K562 (cell line): ENCODE results near the gene ARHGAP26.

ENCODE experiments used
- ATF7 ChIP-seq: fragments of 450-650 bp; IDR thresholded peaks from 2 replicates; pipeline ENCODE4 v1.7.1; 2014; ENCODE audit warnings: mild to moderate bottlenecking, moderate library complexity
- GATAD2A ChIP-seq: fragments of 450-650 bp; IDR thresholded peaks from 2 replicates; pipeline ENCODE4 v1.6.1; 2017
- MAFF ChIP-seq: IDR thresholded peaks from 2 replicates; pipeline ENCODE4 v1.6.1; 2012; ENCODE audit warnings: low read length, improper control_type of control experiment
- POU5F1 ChIP-seq: fragments of 150-350 bp; IDR thresholded peaks from 2 replicates; pipeline ENCODE4 v1.6.1; 2014; ENCODE audit warnings: borderline replicate concordance, low read length, low read depth, mild to moderate bottlenecking; ENCODE audit not compliant: partially characterized antibody
- RCOR1 ChIP-seq, 2 experiments: IDR thresholded peaks; 2 replicates each; pipeline ENCODE4 v1.6.1; 2012; ENCODE audit warnings: low read depth in 2 of 2, low read length in 2 of 2, borderline replicate concordance in 1 of 2, improper control_type of control experiment in 1 of 2
- TAF15 ChIP-seq: fragments of 200-400 bp; formaldehyde crosslinking; IDR thresholded peaks from 2 replicates; pipeline ENCODE4 v1.6.1; 2017; ENCODE audit warnings: mild to moderate bottlenecking, low read depth, low read length, moderate library complexity
- ZFP1 ChIP-seq: fragments of 450-650 bp; formaldehyde crosslinking; IDR thresholded peaks from 2 replicates; pipeline ENCODE4 v1.4.0; 2020; ENCODE audit warnings: mild to moderate bottlenecking, mixed read lengths
- ZNF146 ChIP-seq: IDR thresholded peaks from one replicate; pipeline ENCODE4 v1.6.1; 2018; ENCODE audit warnings: missing compliant biosample characterization; ENCODE audit not compliant: unreplicated experiment
- ZNF274 ChIP-seq: IDR thresholded peaks from 2 replicates; pipeline ENCODE4 v1.6.1; 2011; ENCODE audit warnings: low read depth, mild to moderate bottlenecking, low read length, moderate library complexity, borderline replicate concordance
- ZNF583 ChIP-seq: fragments of 250-450 bp; sonication (Bioruptor Pico); IDR thresholded peaks from 2 replicates; pipeline ENCODE4 v1.4.0; 2020
- TF ChIP-seq, protein P1 (sequence below), 3 experiments: IDR thresholded peaks in 2 of 3; conservative IDR thresholded peaks in 1 of 3; 2 replicates each; pipeline ENCODE4 v1.5.1; 2011 to 2012; ENCODE audit warnings: low read length in 3 of 3, mild to moderate bottlenecking in 3 of 3, control low read depth in 2 of 3, improper control_type of control experiment in 1 of 3, inconsistent platforms in 1 of 3, low read depth in 1 of 3, mixed read lengths in 1 of 3, moderate library complexity in 1 of 3; ENCODE audit not compliant: insufficient read depth in 2 of 3
- TF ChIP-seq, protein P2 (sequence below), 2 experiments: fragments of 450-650 bp in 1 of 2; sonication (generic) in 1 of 2; formaldehyde crosslinking in 1 of 2; IDR thresholded peaks; 2 replicates each; pipeline versions ENCODE4 v1.7.1 to v1.9.0; 2016 to 2022; ENCODE audit warnings: inconsistent platforms in 1 of 2, mild to moderate bottlenecking in 1 of 2, missing genetic modification reagents in 1 of 2
- TF ChIP-seq, protein P3 (sequence below): fragments of 250-450 bp; sonication (Bioruptor Pico); IDR thresholded peaks from 2 replicates; pipeline ENCODE4 v1.8.0; 2022; ENCODE audit warnings: moderate library complexity, mild to moderate bottlenecking, inconsistent platforms
- TF ChIP-seq, protein P4 (sequence below): sonication (generic); formaldehyde crosslinking; IDR thresholded peaks from 2 replicates; pipeline ENCODE4 v1.8.1; 2023; ENCODE audit warnings: mild to moderate bottlenecking, missing genetic modification reagents, moderate library complexity

DNA sequence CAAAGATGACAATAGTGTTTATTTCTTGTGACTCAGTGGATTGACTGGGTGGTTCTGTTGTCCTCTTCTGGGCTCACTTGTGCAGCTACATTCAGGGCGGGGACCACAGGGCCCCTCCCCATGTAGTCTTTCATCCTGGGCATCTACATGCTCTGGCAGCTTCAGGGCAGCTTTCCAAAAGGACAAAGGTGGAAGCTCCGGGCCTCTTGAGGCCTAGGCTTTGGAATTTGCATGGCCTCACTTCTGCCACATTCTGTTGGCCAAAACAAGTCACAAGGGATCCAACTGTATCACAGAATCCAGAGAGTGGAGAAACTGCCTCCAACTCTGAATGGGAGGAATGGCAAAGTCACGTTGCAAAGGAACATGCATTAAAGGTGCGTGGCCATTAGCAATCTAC, 64.3 kb downstream of the ARHGAP26 start:
- TF ChIP-seq MAFF (no peak), POU5F1 (no peak), ZNF583 (no peak), RCOR1 (IDR thresholded peaks at IDR 0.05; ENCODE audit: borderline replicate concordance in 1 of 2, low read depth in 2 of 2, low read length in 2 of 2) (no peak), GATAD2A (no peak), ZNF274 (no peak), ATF7 (no peak), TAF15 (no peak), ZNF146 (CRISPR knock-in tag) (no peak), ZFP1 (CRISPR knock-in tag) (no peak)
- TF ChIP-seq, protein P1, sequence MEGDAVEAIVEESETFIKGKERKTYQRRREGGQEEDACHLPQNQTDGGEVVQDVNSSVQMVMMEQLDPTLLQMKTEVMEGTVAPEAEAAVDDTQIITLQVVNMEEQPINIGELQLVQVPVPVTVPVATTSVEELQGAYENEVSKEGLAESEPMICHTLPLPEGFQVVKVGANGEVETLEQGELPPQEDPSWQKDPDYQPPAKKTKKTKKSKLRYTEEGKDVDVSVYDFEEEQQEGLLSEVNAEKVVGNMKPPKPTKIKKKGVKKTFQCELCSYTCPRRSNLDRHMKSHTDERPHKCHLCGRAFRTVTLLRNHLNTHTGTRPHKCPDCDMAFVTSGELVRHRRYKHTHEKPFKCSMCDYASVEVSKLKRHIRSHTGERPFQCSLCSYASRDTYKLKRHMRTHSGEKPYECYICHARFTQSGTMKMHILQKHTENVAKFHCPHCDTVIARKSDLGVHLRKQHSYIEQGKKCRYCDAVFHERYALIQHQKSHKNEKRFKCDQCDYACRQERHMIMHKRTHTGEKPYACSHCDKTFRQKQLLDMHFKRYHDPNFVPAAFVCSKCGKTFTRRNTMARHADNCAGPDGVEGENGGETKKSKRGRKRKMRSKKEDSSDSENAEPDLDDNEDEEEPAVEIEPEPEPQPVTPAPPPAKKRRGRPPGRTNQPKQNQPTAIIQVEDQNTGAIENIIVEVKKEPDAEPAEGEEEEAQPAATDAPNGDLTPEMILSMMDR (IDR thresholded peaks at IDR 0.05 in 2 of 3, conservative IDR thresholded peaks at IDR 0.05 in 1 of 3; ENCODE audit: insufficient read depth in 2 of 3, low read depth in 1 of 3, low read length in 3 of 3) = no peak
- TF ChIP-seq, protein P2, sequence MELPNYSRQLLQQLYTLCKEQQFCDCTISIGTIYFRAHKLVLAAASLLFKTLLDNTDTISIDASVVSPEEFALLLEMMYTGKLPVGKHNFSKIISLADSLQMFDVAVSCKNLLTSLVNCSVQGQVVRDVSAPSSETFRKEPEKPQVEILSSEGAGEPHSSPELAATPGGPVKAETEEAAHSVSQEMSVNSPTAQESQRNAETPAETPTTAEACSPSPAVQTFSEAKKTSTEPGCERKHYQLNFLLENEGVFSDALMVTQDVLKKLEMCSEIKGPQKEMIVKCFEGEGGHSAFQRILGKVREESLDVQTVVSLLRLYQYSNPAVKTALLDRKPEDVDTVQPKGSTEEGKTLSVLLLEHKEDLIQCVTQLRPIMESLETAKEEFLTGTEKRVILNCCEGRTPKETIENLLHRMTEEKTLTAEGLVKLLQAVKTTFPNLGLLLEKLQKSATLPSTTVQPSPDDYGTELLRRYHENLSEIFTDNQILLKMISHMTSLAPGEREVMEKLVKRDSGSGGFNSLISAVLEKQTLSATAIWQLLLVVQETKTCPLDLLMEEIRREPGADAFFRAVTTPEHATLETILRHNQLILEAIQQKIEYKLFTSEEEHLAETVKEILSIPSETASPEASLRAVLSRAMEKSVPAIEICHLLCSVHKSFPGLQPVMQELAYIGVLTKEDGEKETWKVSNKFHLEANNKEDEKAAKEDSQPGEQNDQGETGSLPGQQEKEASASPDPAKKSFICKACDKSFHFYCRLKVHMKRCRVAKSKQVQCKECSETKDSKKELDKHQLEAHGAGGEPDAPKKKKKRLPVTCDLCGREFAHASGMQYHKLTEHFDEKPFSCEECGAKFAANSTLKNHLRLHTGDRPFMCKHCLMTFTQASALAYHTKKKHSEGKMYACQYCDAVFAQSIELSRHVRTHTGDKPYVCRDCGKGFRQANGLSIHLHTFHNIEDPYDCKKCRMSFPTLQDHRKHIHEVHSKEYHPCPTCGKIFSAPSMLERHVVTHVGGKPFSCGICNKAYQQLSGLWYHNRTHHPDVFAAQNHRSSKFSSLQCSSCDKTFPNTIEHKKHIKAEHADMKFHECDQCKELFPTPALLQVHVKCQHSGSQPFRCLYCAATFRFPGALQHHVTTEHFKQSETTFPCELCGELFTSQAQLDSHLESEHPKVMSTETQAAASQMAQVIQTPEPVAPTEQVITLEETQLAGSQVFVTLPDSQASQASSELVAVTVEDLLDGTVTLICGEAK (IDR thresholded peaks at IDR 0.05) = no peak
- TF ChIP-seq, protein P2 (CRISPR knock-in tag; IDR thresholded peaks at IDR 0.05) = no peak
- TF ChIP-seq, protein P3, sequence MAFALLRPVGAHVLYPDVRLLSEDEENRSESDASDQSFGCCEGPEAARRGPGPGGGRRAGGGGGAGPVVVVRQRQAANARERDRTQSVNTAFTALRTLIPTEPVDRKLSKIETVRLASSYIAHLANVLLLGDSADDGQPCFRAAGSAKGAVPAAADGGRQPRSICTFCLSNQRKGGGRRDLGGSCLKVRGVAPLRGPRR (CRISPR knock-in tag) = no peak
- TF ChIP-seq, protein P4, sequence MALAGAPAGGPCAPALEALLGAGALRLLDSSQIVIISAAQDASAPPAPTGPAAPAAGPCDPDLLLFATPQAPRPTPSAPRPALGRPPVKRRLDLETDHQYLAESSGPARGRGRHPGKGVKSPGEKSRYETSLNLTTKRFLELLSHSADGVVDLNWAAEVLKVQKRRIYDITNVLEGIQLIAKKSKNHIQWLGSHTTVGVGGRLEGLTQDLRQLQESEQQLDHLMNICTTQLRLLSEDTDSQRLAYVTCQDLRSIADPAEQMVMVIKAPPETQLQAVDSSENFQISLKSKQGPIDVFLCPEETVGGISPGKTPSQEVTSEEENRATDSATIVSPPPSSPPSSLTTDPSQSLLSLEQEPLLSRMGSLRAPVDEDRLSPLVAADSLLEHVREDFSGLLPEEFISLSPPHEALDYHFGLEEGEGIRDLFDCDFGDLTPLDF (CRISPR knock-in tag) = no peak
